Measurements from ENCODE around the gene SELENON.

DNA sequence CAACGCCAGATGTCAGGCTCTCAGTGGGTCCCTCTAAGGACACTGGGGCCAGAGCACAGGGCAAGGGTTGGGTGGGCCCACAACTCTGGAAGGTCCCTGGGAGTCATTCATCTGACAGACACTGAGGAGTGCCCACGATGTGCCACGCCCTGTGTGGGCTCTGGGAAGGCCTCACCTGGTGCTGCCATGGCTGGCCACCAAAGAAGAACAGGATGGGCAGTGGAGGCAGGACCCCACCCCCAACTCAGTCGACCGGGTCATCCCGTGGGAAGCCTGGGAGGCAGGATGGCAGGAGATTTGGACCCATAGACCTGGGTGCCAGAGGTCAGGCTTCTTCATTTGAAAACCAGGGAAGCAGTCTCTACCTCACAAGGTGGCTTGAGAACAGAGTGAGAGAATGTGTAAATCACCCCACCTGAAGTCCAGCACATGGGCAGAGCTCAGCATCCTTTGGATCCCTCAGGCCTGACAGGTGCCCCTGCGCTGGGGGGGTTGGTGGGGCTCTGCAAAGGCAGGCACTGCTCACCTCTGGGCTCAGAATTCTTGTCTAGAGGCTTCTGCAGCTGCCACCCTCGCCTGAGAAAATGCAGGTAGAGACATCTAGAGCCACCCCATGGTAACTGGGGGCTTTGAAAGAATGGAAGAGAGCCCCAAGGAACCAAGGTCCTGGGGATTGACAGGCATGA is 1.2 kb upstream of the SELENON start:
- TF ChIP-seq BCL6 (CRISPR knock-in tag; IDR thresholded peaks at IDR 0.05) (no peak), ZNF830 (CRISPR knock-in tag; IDR thresholded peaks at IDR 0.05) (no peak), HDAC8 (tag; IDR thresholded peaks at IDR 0.05) (no peak)
- TF ChIP-seq, protein P1, sequence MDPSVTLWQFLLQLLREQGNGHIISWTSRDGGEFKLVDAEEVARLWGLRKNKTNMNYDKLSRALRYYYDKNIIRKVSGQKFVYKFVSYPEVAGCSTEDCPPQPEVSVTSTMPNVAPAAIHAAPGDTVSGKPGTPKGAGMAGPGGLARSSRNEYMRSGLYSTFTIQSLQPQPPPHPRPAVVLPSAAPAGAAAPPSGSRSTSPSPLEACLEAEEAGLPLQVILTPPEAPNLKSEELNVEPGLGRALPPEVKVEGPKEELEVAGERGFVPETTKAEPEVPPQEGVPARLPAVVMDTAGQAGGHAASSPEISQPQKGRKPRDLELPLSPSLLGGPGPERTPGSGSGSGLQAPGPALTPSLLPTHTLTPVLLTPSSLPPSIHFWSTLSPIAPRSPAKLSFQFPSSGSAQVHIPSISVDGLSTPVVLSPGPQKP (CRISPR knock-in tag; IDR thresholded peaks at IDR 0.05): no peak
- TF ChIP-seq, protein P2, sequence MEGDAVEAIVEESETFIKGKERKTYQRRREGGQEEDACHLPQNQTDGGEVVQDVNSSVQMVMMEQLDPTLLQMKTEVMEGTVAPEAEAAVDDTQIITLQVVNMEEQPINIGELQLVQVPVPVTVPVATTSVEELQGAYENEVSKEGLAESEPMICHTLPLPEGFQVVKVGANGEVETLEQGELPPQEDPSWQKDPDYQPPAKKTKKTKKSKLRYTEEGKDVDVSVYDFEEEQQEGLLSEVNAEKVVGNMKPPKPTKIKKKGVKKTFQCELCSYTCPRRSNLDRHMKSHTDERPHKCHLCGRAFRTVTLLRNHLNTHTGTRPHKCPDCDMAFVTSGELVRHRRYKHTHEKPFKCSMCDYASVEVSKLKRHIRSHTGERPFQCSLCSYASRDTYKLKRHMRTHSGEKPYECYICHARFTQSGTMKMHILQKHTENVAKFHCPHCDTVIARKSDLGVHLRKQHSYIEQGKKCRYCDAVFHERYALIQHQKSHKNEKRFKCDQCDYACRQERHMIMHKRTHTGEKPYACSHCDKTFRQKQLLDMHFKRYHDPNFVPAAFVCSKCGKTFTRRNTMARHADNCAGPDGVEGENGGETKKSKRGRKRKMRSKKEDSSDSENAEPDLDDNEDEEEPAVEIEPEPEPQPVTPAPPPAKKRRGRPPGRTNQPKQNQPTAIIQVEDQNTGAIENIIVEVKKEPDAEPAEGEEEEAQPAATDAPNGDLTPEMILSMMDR (IDR thresholded peaks at IDR 0.05 in 2 of 3, conservative IDR thresholded peaks at IDR 0.05 in 1 of 3; ENCODE audit: insufficient read depth in 2 of 3, low read depth in 1 of 3, low read length in 3 of 3): no peak

All from K562 (cell line).